Kidney (tissue), 14 donors: ENCODE results near the gene LRRC8E. TPM values are rescaled to one million over a fixed set of nuclear protein-coding genes. Genes with fewer than 3 reads are reported as not detected.

Experiments
- DNase-seq, 5 donors: peaks; one replicate each; pipeline ENCODE4 v3.0.0-alpha.2; 2013 to 2020
- FAIRE-seq: peaks from 2 replicates; lab custom pipeline; 2012; peaks lifted over from hg19 to GRCh38; lab: Jason Lieb, UNC
- H3K27ac ChIP-seq, 2 donors: one replicate each; pipeline ENCODE4 v1.7.0; 2013; ENCODE audit warnings: low read depth in 2 of 2, low read length in 2 of 2, inconsistent platforms in 1 of 2
- H3K27me3 ChIP-seq: one replicate; pipeline ENCODE4 v1.7.1; 2013; ENCODE audit warnings: low read length, inconsistent platforms; ENCODE audit not compliant: control insufficient read depth, insufficient read depth
- H3K36me3 ChIP-seq, 3 donors: one replicate each; pipeline versions ENCODE4 v1.7.0 to v1.7.1; 2013; ENCODE audit warnings: low read length in 3 of 3, control low read depth in 1 of 3, inconsistent platforms in 1 of 3; ENCODE audit not compliant: insufficient read depth in 3 of 3, control insufficient read depth in 2 of 3
- H3K4me1 ChIP-seq, 3 donors: one replicate each; pipeline versions ENCODE4 v1.7.0 to v1.7.1; 2013; ENCODE audit warnings: low read length in 3 of 3, inconsistent platforms in 1 of 3, low read depth in 1 of 3; ENCODE audit not compliant: control insufficient read depth in 2 of 3, insufficient read depth in 2 of 3
- H3K4me3 ChIP-seq, 3 donors: one replicate each; pipeline versions ENCODE4 v1.7.0 to v1.8.1; 2013; ENCODE audit warnings: low read length in 3 of 3, control low read depth in 1 of 3, inconsistent platforms in 1 of 3
- H3K9ac ChIP-seq, 3 donors: one replicate each; pipeline versions ENCODE4 v1.7.0 to v1.7.1; 2013; ENCODE audit warnings: low read length in 3 of 3, control low read depth in 1 of 3, inconsistent platforms in 1 of 3
- H3K9me3 ChIP-seq, 3 donors: one replicate each; pipeline versions ENCODE4 v1.7.0 to v1.7.1; 2013; ENCODE audit warnings: low read length in 3 of 3, control low read depth in 1 of 3, inconsistent platforms in 1 of 3; ENCODE audit not compliant: control insufficient read depth in 2 of 3, insufficient read depth in 1 of 3
- CTCF ChIP-seq: IDR thresholded peaks from 3 replicates; pipeline ENCODE4 v1.5.1; 2012; ENCODE audit warnings: mild to moderate bottlenecking, moderate library complexity, borderline replicate concordance; ENCODE audit not compliant: insufficient read depth; ENCODE audit errors: extremely low read depth
- intact Hi-C: fragments of 100-400 bp; cut with DNase I; formaldehyde crosslinking; loops from one replicate; pipeline ENCODE4 v1.11.1; 2022
- polyA plus RNA-seq: library from polyadenylated mRNA; stranded (reverse); fragments of 350-450 nt; fragmentation: Illumina TruSeq; extraction: RNeasy Lipid Tissue Mini Kit (QIAGEN cat#74804); gene quantifications from one replicate; pipeline ENCODE4 v1.2.3, GENCODE V29; 2014; ENCODE audit warnings: low read depth, low replicate concordance; ENCODE audit not compliant: insufficient read depth
- total RNA-seq: library from RNA; stranded (reverse); fragmentation: NEBNext Ultra II Directional; extraction: Animal tissue kit (Norgen Biotek cat#: 25700); gene quantifications from one replicate; pipeline ENCODE4 v1.2.1, GENCODE V29; 2021
- donor health status: control.
- donor health status: control.
- donor health status: control.
- donor health status: control.
- donor health status: control.
- donor health status: DM: yes; HTN: yes; CAD: no.
- donor health status: Normal renal cell carcinoma (clear cell type).

LRRC8E gene
- total and polyA plus RNA-seq, 2 donors from 2014 or later: 2.2 to 9.1 TPM

GRCh38 chr19:7883796-7884570 is 4.3 kb upstream of the LRRC8E start:
- intact Hi-C loops: no loop called here

DNA sequence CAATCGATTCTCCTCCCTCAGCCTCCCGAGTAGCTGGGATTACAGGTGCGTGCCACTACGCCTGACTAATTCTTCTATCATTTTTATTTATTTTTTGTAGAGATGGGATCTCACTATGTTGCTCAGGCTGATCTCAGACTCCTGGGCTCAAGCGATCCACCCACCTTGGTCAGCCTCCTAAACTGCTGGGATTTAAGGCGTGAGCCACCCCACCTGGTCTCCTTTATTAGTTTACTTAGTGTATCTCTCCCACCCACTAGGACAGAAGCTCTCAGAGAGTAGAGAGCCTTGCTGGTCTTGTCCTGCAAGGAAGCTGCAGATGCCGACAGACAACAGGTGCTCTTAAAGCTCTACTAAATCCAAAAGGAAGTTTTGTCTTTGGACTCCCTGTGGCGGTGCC is 2.5 kb upstream of the LRRC8E start:
- no peaks in the 10 kb centered on the region for H3K27me3 ChIP-seq
- no peak for DNase-seq
- H3K27ac ChIP-seq: no peak overlapping the region
- no peak overlapping the region for H3K9ac ChIP-seq
- no peaks in the 10 kb centered on the region for H3K36me3 ChIP-seq
- no peaks in the 10 kb centered on the region for H3K9me3 ChIP-seq
- no peak for FAIRE-seq
- no peak overlapping the region for H3K4me3 ChIP-seq
- TF ChIP-seq CTCF: no peak
- H3K4me1 ChIP-seq: no peaks in the 10 kb centered on the region
- intact Hi-C loops: no loop called here

More at GRCh38 chr19:7883796-7884570, 4.3 kb upstream of the LRRC8E start:
- Histone ChIP-seq H3K9ac (no peak overlapping the region), H3K27me3 (no peaks in the 10 kb centered on the region), H3K36me3 (no peaks in the 10 kb centered on the region), H3K27ac (no peak overlapping the region), H3K9me3 (no peaks in the 10 kb centered on the region), H3K4me1 (no peaks in the 10 kb centered on the region), H3K4me3 (no peak overlapping the region)
- FAIRE-seq: no peak
- no peak for DNase-seq
- no peak for TF ChIP-seq CTCF

- Histone ChIP-seq H3K9me3 (no peaks in the 10 kb centered on the region), H3K9ac (no peak overlapping the region), H3K27ac (no peak overlapping the region), H3K27me3 (no peaks in the 10 kb centered on the region), H3K4me1 (no peaks in the 10 kb centered on the region), H3K36me3 (no peaks in the 10 kb centered on the region), H3K4me3 (no peak overlapping the region)
- DNase-seq: peak in 1 of 5 donors; percentile 46
- TF ChIP-seq CTCF: no peak
- intact Hi-C loops: no loop called here
- FAIRE-seq: no peak
Observed at GRCh38 chr19:7887408-7888144, 734 bp upstream of the LRRC8E start.
